HepG2 (cell line): ENCODE measurements around the gene ABCD1. TPM values are rescaled to one million over a fixed set of nuclear protein-coding genes. Genes with fewer than 3 reads are reported as not detected.

Source experiments
- ATAC-seq: fragments of 200-7000 bp; cut with Tn5 transposase; 3 replicates; pipeline ENCODE4 v1.9.1; 2020; ENCODE audit warnings: mild to moderate bottlenecking, moderate library complexity
- BruUV-seq: library from RNA; stranded (reverse); fragments of 400-500 nt; replicated peaks from 2 replicates; lab custom pipeline; 2021; lab: Mats Ljungman, UMichigan
- CTCF ChIA-PET: fragments of 300-600 bp; formaldehyde crosslinking; extraction: SDS; loops from one replicate; lab custom pipeline; 2021; ENCODE audit warnings: low total read pairs, inconsistent platforms, low intra/inter-chr PET ratio; lab: Yijun Ruan, JAX
- POLR2A ChIA-PET: fragments of 350-600 bp; sonication (Branson Sonifier 250); formaldehyde crosslinking; loops from one replicate; lab custom pipeline; 2020; ENCODE audit warnings: antibody characterized with exemption, inconsistent platforms; lab: Yijun Ruan, JAX
- DNase-seq: peaks from one replicate; pipeline ENCODE4 v3.0.0-alpha.2; 2015; ENCODE audit warnings: low spot score
- FAIRE-seq: peaks from 3 replicates; lab custom pipeline; 2011; peaks lifted over from hg19 to GRCh38; lab: Jason Lieb, UNC
- H2AFZ ChIP-seq: one replicate; pipeline ENCODE4 v1.6.1; 2011; ENCODE audit warnings: low read length, inconsistent platforms
- H3K27ac ChIP-seq: fragments of 300-600 bp; 3 replicates; pipeline ENCODE4 v1.8.0; 2011; ENCODE audit warnings: mixed run types, mild to moderate bottlenecking, mixed read lengths, low read length, inconsistent platforms; ENCODE audit not compliant: insufficient read depth; ENCODE audit errors: extremely low read length
- H3K27me3 ChIP-seq, 2 experiments: fragments of 200-600 bp in 1 of 2; 2 replicates in 1 of 2; 3 replicates in 1 of 2; pipeline versions ENCODE4 v1.6.0 to v1.8.0; 2011; ENCODE audit warnings: low read length in 2 of 2, mild to moderate bottlenecking in 2 of 2, moderate library complexity in 2 of 2, inconsistent platforms in 1 of 2; ENCODE audit not compliant: insufficient read depth in 2 of 2, control insufficient read depth in 1 of 2
- H3K36me3 ChIP-seq, 2 experiments: fragments of 200-600 bp in 1 of 2; replicated peaks in 1 of 2; 2 replicates in 1 of 2; 3 replicates in 1 of 2; pipeline versions ENCODE4 v1.5.1 to v1.8.0; 2011; ENCODE audit warnings: low read length in 2 of 2, inconsistent platforms in 1 of 2; ENCODE audit not compliant: insufficient read depth in 2 of 2, control insufficient read depth in 1 of 2
- H3K4me1 ChIP-seq: 2 replicates; pipeline ENCODE4 v1.5.1; 2012; ENCODE audit warnings: low read length, inconsistent platforms; ENCODE audit not compliant: insufficient read depth
- H3K4me2 ChIP-seq: 2 replicates; pipeline ENCODE4 v1.6.0; 2011; ENCODE audit warnings: low read depth, low read length, inconsistent platforms
- H3K4me3 ChIP-seq, 3 experiments: fragments of 200-600 bp in 1 of 3; sonication (generic), shearing (Covaris generic) in 1 of 3; replicated peaks in 1 of 3; 2 replicates each; pipeline ENCODE4 v1.5.1; 2011 to 2016; ENCODE audit warnings: low read length in 3 of 3, inconsistent platforms in 2 of 3, low read depth in 2 of 3, mild to moderate bottlenecking in 2 of 3, control low read depth in 1 of 3, mixed read lengths in 1 of 3; ENCODE audit not compliant: insufficient read depth in 1 of 3
- H3K79me2 ChIP-seq: one replicate; pipeline ENCODE4 v1.6.1; 2011; ENCODE audit warnings: low read length, inconsistent platforms; ENCODE audit not compliant: insufficient read depth
- H3K9ac ChIP-seq: 2 replicates; pipeline ENCODE4 v1.6.0; 2011; ENCODE audit warnings: mild to moderate bottlenecking, low read depth, low read length, inconsistent platforms; ENCODE audit not compliant: insufficient read depth
- H3K9me3 ChIP-seq: 2 replicates; pipeline ENCODE4 v1.5.1; 2012; ENCODE audit warnings: mild to moderate bottlenecking, low read length
- H4K20me1 ChIP-seq: 2 replicates; pipeline ENCODE4 v1.6.0; 2011; ENCODE audit warnings: inconsistent platforms, mild to moderate bottlenecking, low read length, moderate library complexity; ENCODE audit not compliant: insufficient read depth
- DPF2 ChIP-seq: sonication (generic); formaldehyde crosslinking; IDR thresholded peaks from 2 replicates; pipeline ENCODE4 v1.4.0; 2020; ENCODE audit warnings: mild to moderate bottlenecking, low read depth, missing genetic modification reagents, borderline replicate concordance
- GPN1 ChIP-seq: sonication (generic); formaldehyde crosslinking; IDR thresholded peaks from 2 replicates; pipeline ENCODE4 v1.5.1; 2020; ENCODE audit warnings: missing genetic modification reagents, borderline replicate concordance
- HES4 ChIP-seq: sonication (generic); formaldehyde crosslinking; IDR thresholded peaks from 2 replicates; pipeline ENCODE4 v1.9.0; 2021; ENCODE audit warnings: mild to moderate bottlenecking, missing genetic modification reagents, borderline replicate concordance
- ISX ChIP-seq: sonication (generic); formaldehyde crosslinking; conservative IDR thresholded peaks from 2 replicates; pipeline ENCODE4 v1.5.0; 2020; ENCODE audit warnings: missing genetic modification reagents
- JUND ChIP-seq: sonication (generic); formaldehyde crosslinking; IDR thresholded peaks from 2 replicates; pipeline ENCODE4 v1.8.0; 2022; ENCODE audit warnings: mild to moderate bottlenecking, missing genetic modification reagents
- KDM5B ChIP-seq: sonication (generic); formaldehyde crosslinking; IDR thresholded peaks from 2 replicates; pipeline ENCODE4 v1.4.0; 2020; ENCODE audit warnings: missing genetic modification reagents, mild to moderate bottlenecking, borderline replicate concordance
- KLF13 ChIP-seq: sonication (generic); formaldehyde crosslinking; IDR thresholded peaks from 2 replicates; pipeline ENCODE4 v1.4.0; 2020; ENCODE audit warnings: mild to moderate bottlenecking, missing genetic modification reagents
- NR2C2 ChIP-seq: sonication (generic); formaldehyde crosslinking; IDR thresholded peaks from 2 replicates; pipeline ENCODE4 v1.4.0; 2020; ENCODE audit warnings: missing genetic modification reagents, mild to moderate bottlenecking, moderate library complexity, borderline replicate concordance
- SALL2 ChIP-seq: sonication (generic); formaldehyde crosslinking; IDR thresholded peaks from 2 replicates; pipeline ENCODE4 v1.8.1; 2023; ENCODE audit warnings: mild to moderate bottlenecking, missing genetic modification reagents, inconsistent platforms
- THRA ChIP-seq: sonication (generic); formaldehyde crosslinking; IDR thresholded peaks from 2 replicates; pipeline ENCODE4 v1.4.0; 2020; ENCODE audit warnings: missing genetic modification reagents, borderline replicate concordance
- ZNF30 ChIP-seq: sonication (generic); formaldehyde crosslinking; IDR thresholded peaks from 2 replicates; pipeline ENCODE4 v1.5.0; 2020; ENCODE audit warnings: mild to moderate bottlenecking, missing genetic modification reagents
- ZNF703 ChIP-seq: sonication (generic); formaldehyde crosslinking; IDR thresholded peaks from 2 replicates; pipeline ENCODE4 v1.5.1; 2020; ENCODE audit warnings: missing genetic modification reagents, mild to moderate bottlenecking, moderate library complexity, borderline replicate concordance
- ZNF800 ChIP-seq: sonication (generic); formaldehyde crosslinking; IDR thresholded peaks from 2 replicates; pipeline ENCODE4 v1.4.0; 2020; ENCODE audit warnings: missing genetic modification reagents
- WGBS: methylation state at CpG from one replicate; pipeline ENCODE4 v1.1.6; 2017; ENCODE audit warnings: low lambda C conversion rate; 5-methylcytosine and 5-hydroxymethylcytosine counted together
- in situ Hi-C: cut with HindIII; loops from 2 replicates; pipeline ENCODE4 v1.10.0; 2017; ENCODE audit warnings: low pct_unique_long_range_greater_than_20kb; ENCODE audit not compliant: extremely low pct_ligation_motif_present
- intact Hi-C: fragments of 100-400 bp; cut with micrococcal nuclease; formaldehyde crosslinking; loops from one replicate; pipeline ENCODE4 v1.10.0; 2022; ENCODE audit not compliant: unreplicated experiment
- polyA plus RNA-seq, 8 experiments: library from polyadenylated mRNA; depleted of rRNA in 3 of 8; stranded (reverse) in 7 of 8; unstranded in 1 of 8; fragments of >200 nt; fragmentation: Illumina TruSeq in 4 of 8; extraction: Trizol in 4 of 8; gene quantifications; 2 replicates each; pipeline versions ENCODE4 v1.2.1 to v1.2.3, GENCODE V29; 2011 to 2016; ENCODE audit warnings: low read depth in 4 of 8, missing spikeins in 1 of 8, mixed read lengths in 1 of 8; ENCODE audit not compliant: insufficient read depth in 1 of 8
- total RNA-seq, 5 experiments: library from RNA; depleted of rRNA; stranded (reverse); fragments of >200 nt; fragmentation: Illumina TruSeq; extraction: Trizol; gene quantifications; 2 replicates each; pipeline ENCODE4 v1.2.3, GENCODE V29; 2016; ENCODE audit warnings: low read depth in 1 of 5
- TF ChIP-seq, protein P1 (sequence below): sonication (generic); formaldehyde crosslinking; IDR thresholded peaks from 2 replicates; pipeline ENCODE4 v1.5.0; 2020; ENCODE audit warnings: missing genetic modification reagents, mild to moderate bottlenecking, borderline replicate concordance

The ABCD1 gene
- total and polyA plus RNA-seq, 2 of the 13 experiments (the other 11 are each of a cell fraction or from before 2014, with no cell fraction given), result 11.4 to 15.9 TPM

GRCh38 chrX:153701706-153702105, 22.9 kb upstream of the ABCD1 start:
- Histone ChIP-seq H4K20me1 (0 out of 2 replicates have a peak, but pooled peaks cover 3% of the 10 kb centered on the region), H3K27me3 (no peaks in the 10 kb centered on the region), H3K4me1 (peaks cover 14% of the 10 kb centered on the region), H2AFZ (no peak overlapping the region), H3K9ac (no peak overlapping the region), H3K27ac (no peak overlapping the region), H3K4me3 (no peak overlapping the region), H3K4me2 (no peak overlapping the region), H3K9me3 (no peaks in the 10 kb centered on the region), H3K79me2 (no peaks in the 10 kb centered on the region), H3K36me3 (peaks cover 5 to 9% of the 10 kb centered on the region in 2 experiments; a peak in 3 of 5 replicates)
- intact Hi-C loops (no loop called here), in situ Hi-C loops (no loop called here)
- POLR2A ChIA-PET, result no interaction called here
- DNase-seq, result no peak
- no CpG with 5 or more reads among the region's 12 CpGs for WGBS
- CTCF ChIA-PET, result no interaction called here
- no peak for ATAC-seq
- FAIRE-seq, result no peak
- no TSS peak for BruUV-seq
- TF ChIP-seq, protein P1, sequence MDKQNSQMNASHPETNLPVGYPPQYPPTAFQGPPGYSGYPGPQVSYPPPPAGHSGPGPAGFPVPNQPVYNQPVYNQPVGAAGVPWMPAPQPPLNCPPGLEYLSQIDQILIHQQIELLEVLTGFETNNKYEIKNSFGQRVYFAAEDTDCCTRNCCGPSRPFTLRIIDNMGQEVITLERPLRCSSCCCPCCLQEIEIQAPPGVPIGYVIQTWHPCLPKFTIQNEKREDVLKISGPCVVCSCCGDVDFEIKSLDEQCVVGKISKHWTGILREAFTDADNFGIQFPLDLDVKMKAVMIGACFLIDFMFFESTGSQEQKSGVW (CRISPR knock-in tag), result no peak
- no peak for TF ChIP-seq DPF2 (CRISPR knock-in tag)
- no peak for TF ChIP-seq KDM5B (CRISPR knock-in tag)
- no peak for TF ChIP-seq ISX
- no peak for TF ChIP-seq HES4 (CRISPR knock-in tag)
- TF ChIP-seq THRA (CRISPR knock-in tag), result no peak
- TF ChIP-seq KLF13 (CRISPR knock-in tag), result no peak
- no peak for TF ChIP-seq SALL2 (CRISPR knock-in tag)
- TF ChIP-seq JUND, result no peak
- no peak for TF ChIP-seq GPN1 (CRISPR knock-in tag)
- no peak for TF ChIP-seq ZNF703 (CRISPR knock-in tag)
- no peak for TF ChIP-seq ZNF800 (CRISPR knock-in tag)
- no peak for TF ChIP-seq ZNF30 (CRISPR knock-in tag)
- no peak for TF ChIP-seq NR2C2
